ENCODE measurements around the gene DCTN1. TPM values are rescaled to one million over a fixed set of nuclear protein-coding genes. Genes with fewer than 3 reads are reported as not detected.

DCTN1 gene
- total RNA-seq, 1 experiment from 2014 or later = 172 TPM

DNA sequence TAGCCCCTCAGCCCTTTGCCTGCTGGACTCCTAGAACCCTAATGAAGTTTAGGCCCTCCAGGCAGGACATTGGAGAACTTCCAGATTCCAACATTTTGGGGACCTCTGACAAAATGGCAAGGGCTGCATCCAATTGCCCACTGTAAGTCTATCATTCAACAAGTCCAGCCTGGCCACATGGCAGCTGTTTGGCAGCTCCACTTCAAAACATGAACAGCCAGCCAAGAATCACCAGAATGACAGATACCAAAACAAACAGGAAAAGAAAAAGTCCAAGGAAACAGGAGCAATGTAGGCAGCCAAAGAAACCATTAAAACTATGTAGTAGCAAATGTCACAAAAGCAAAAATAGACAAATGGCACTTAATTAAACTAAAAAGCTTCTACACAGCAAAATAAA is 62.4 kb downstream of the DCTN1 start:
- intact Hi-C loops (cut with micrococcal nuclease; ENCODE audit: unreplicated experiment) = no loop called here
- H3K27ac ChIP-seq (ENCODE audit: low read depth, low read length, poor library complexity, severe bottlenecking) = no peak overlapping the region
- no TSS peak for BruUV-seq (replicated peaks)
- H3K4me3 ChIP-seq (ENCODE audit: low read depth, low read length, poor library complexity, severe bottlenecking) = no peak overlapping the region
- H3K9me3 ChIP-seq (ENCODE audit: low read depth, low read length, poor library complexity, severe bottlenecking) = no peaks in the 10 kb centered on the region
- ChIA-PET POLR2A (ENCODE audit: low non-redundant PET) (no interaction called here), CTCF (interaction anchor here (0.6 kb wide), 1 partner anchor 150 kb away, joined by 5 read pairs; no protein-coding TSS in a partner anchor)
- TF ChIP-seq, protein P1, sequence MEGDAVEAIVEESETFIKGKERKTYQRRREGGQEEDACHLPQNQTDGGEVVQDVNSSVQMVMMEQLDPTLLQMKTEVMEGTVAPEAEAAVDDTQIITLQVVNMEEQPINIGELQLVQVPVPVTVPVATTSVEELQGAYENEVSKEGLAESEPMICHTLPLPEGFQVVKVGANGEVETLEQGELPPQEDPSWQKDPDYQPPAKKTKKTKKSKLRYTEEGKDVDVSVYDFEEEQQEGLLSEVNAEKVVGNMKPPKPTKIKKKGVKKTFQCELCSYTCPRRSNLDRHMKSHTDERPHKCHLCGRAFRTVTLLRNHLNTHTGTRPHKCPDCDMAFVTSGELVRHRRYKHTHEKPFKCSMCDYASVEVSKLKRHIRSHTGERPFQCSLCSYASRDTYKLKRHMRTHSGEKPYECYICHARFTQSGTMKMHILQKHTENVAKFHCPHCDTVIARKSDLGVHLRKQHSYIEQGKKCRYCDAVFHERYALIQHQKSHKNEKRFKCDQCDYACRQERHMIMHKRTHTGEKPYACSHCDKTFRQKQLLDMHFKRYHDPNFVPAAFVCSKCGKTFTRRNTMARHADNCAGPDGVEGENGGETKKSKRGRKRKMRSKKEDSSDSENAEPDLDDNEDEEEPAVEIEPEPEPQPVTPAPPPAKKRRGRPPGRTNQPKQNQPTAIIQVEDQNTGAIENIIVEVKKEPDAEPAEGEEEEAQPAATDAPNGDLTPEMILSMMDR (conservative IDR thresholded peaks at IDR 0.05; ENCODE audit: low read depth, low read length) = no peak
- no peak for TF ChIP-seq EZH2 (IDR thresholded peaks at IDR 0.05; ENCODE audit: borderline replicate concordance, low read depth, low read length, poor library complexity, severe bottlenecking)
- H3K27me3 ChIP-seq (replicated peaks; ENCODE audit: insufficient read depth, low read depth, low read length, poor library complexity) = no peaks in the 10 kb centered on the region
- no peaks in the 10 kb centered on the region for H3K36me3 ChIP-seq (ENCODE audit: insufficient read depth, low read length, poor library complexity, severe bottlenecking)
- H3K4me1 ChIP-seq (ENCODE audit: insufficient read depth, low read length, poor library complexity, severe bottlenecking) = no peaks in the 10 kb centered on the region
- DNase-seq (ENCODE audit: low spot score) = no peak

DNA sequence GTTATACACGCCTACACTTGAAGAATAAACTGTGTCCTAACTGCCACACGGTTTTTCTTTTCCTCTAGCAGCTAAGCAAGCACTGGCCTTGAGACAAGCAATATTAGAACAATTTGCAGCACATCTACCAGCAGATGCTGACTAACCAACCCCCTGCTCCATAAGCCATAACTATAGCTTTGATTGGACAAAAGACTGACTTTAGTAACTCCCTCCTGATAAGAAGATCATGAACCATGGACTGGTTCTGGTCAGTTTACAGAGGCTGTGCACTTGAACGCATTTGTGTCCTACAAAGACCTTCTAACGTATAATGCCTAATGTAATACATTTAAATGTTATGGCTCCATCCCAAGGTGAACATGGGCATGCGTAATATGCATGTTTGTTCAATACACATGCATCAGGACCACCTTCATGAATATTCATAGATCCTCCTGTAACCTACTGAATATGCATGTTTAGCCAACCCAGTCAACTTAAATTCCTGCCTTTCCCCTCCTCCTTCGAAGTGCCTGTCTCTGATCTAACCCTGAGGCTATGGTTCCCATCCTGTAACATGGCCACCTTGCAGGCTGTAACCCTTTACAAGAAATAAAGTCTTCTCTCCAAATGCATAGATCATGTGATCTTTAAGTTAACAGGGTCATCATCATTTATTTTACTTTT is 63.4 kb downstream of the DCTN1 start:
- Histone ChIP-seq H3K4me3 (ENCODE audit: low read depth, low read length, poor library complexity, severe bottlenecking) (no peak overlapping the region), H3K27ac (ENCODE audit: low read depth, low read length, poor library complexity, severe bottlenecking) (no peak overlapping the region), H3K36me3 (ENCODE audit: insufficient read depth, low read length, poor library complexity, severe bottlenecking) (no peaks in the 10 kb centered on the region), H3K4me1 (ENCODE audit: insufficient read depth, low read length, poor library complexity, severe bottlenecking) (no peaks in the 10 kb centered on the region), H3K9me3 (ENCODE audit: low read depth, low read length, poor library complexity, severe bottlenecking) (no peaks in the 10 kb centered on the region), H3K27me3 (replicated peaks; ENCODE audit: insufficient read depth, low read depth, low read length, poor library complexity) (no peaks in the 10 kb centered on the region)
- ChIA-PET POLR2A (ENCODE audit: low non-redundant PET) (no interaction called here), CTCF (no interaction called here)
- TF ChIP-seq, protein P1 (conservative IDR thresholded peaks at IDR 0.05; ENCODE audit: low read depth, low read length) = no peak
- TF ChIP-seq EZH2 (IDR thresholded peaks at IDR 0.05; ENCODE audit: borderline replicate concordance, low read depth, low read length, poor library complexity, severe bottlenecking) = no peak
- intact Hi-C loops (cut with micrococcal nuclease; ENCODE audit: unreplicated experiment) = no loop called here
- no TSS peak for BruUV-seq (replicated peaks)
- peak; percentile 24 for DNase-seq (ENCODE audit: low spot score)

DNA sequence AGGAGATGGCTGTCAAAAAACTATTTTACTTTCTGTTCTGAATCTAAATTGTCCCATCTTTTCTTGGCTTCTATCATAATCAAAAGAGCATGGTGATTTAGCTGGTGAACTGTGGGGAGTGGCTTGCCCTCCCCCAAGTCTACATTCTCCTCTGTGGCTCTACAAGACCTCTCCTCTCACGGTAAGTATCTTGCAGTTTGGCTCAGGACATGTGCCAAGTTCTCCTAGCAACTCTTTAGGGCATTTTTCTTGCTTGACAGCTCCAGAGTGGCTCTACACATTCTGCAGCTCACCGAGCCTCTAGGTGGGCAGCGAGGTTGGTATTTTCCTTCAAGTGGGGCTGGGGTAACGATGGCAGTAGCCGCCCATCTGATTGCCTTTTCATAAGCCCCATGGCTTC is 66.0 kb downstream of the DCTN1 start:
- intact Hi-C loops (cut with micrococcal nuclease; ENCODE audit: unreplicated experiment) = no loop called here
- no TSS peak for BruUV-seq (replicated peaks)
- ChIA-PET POLR2A (ENCODE audit: low non-redundant PET) (no interaction called here), CTCF (no interaction called here)
- Histone ChIP-seq H3K36me3 (ENCODE audit: insufficient read depth, low read length, poor library complexity, severe bottlenecking) (no peaks in the 10 kb centered on the region), H3K4me1 (ENCODE audit: insufficient read depth, low read length, poor library complexity, severe bottlenecking) (no peaks in the 10 kb centered on the region), H3K27ac (ENCODE audit: low read depth, low read length, poor library complexity, severe bottlenecking) (no peak overlapping the region), H3K4me3 (ENCODE audit: low read depth, low read length, poor library complexity, severe bottlenecking) (no peak overlapping the region), H3K9me3 (ENCODE audit: low read depth, low read length, poor library complexity, severe bottlenecking) (no peaks in the 10 kb centered on the region), H3K27me3 (replicated peaks; ENCODE audit: insufficient read depth, low read depth, low read length, poor library complexity) (no peaks in the 10 kb centered on the region)
- DNase-seq (ENCODE audit: low spot score) = no peak
- TF ChIP-seq, protein P1 (conservative IDR thresholded peaks at IDR 0.05; ENCODE audit: low read depth, low read length) = no peak
